GM19468 (cell line): ENCODE measurements around the gene DGKI.

Source experiments
- ATAC-seq: cut with Tn5 transposase; IDR thresholded peaks from one replicate; pipeline ENCODE4 v1.9.1; 2021; ENCODE audit warnings: mild to moderate bottlenecking, moderate library complexity, moderate number of reproducible peaks; ENCODE audit not compliant: unreplicated experiment; ENCODE audit errors: extremely low read depth

The DGKI gene

DNA sequence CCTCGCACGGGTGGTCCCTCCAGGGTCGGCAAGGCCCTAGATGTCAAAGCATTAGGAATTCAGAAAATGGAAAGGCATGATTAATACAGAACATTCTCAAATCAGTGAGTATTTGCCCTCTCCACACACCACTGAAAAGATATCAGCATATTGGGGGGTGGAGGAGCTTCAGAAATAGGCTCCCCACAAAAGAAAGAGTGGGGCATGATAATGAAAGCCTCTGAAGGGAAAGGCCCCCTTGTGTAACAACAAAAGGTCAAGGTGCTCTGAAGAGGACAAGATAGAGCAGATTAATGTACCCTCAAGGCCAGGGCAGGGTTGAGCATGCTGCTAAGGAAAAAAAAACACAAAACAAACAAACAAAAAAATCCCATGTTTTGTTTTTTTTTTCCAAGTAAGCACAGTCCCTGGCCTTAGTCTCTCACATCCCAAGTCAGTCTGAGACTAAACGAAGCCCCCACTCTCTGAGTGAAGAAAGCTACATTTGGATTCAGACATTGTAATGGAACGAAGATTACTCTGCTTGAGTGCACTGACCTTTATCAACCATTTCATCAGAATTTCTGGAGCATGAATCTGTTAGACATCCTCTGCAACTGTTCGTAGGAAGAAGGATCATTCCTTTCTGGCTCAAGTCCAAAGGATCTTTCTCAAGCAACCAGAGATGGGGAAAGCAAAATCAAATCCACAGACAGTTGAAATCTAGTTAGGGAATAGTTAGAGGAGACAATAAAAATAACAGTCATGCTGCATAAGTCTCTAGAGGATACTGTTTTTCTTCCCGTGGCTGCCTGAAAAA is 27.4 kb upstream of the DGKI start:
- no peak for ATAC-seq

DNA sequence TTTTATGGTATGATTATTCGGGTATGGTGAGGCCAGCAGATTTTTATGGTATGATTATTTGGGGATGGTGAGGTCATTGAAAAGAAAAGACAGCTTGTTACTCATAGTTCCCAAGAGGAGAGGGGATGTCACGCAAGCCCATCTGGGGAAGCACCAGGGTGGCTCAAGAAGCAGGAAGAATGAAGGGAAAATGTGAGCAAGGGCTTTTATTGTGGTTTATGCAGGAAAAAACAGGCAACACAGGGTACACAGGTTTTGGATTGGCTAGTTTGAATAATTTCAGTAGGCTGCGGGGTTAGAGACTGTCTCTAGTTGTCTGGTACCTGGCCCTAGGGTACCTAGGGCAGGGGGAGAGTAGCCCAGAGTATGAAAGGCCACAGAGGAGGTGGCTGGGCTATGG is 26.8 kb upstream of the DGKI start:
- ATAC-seq, result no peak

DNA sequence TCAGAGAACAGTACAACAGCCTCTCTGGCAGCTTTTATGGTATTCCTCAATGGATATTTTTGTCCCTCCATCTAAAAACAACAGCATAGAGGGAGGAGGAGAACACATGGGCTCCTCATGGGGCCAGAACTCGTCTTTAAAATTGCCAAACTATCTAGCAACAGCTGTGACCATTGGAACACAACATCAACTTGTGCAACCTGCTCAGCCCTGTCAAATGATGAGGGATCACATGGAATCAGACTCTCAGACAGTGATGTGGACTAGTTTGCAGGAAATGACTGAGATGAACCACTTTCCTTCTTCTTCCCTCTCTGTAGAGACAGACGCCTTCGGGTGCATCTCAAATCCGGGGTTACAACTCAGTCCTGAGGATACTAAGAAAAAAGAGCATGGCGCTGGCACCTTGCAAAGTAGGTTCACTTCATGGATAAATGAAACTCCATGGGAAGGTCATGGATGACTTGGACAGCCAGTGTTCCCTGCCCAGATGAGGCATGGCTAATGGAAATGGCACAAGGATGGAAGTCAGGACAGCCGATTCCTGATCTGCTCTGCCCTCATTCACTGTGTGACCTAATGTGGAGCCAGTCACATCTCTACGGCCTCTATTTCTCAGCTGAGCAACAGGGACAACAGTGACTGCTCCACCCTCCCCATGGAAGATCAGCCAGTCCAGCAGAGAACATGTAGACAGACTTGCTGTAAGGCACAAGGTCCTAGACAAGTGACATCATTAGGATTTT is 24.6 kb upstream of the DGKI start:
- ATAC-seq, result no peak

DNA sequence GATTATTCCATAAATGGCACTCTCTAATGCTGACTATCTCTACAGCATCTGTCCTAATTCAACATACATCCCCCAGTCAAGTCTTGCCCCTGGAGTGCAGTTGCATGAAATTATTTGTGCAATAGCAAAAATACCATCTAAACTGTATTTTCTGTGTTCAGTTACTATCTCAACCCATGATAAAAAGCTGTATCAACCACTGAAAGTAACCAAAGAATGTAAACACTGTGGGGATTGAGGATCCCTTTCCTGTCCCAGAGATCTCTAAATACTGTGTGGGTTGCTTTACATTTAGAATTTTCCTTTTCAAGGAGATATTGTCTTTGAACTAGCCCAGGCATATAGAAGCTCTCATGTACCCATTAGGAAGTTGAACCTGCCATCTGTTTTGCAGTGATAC is 23.9 kb upstream of the DGKI start:
- no peak for ATAC-seq

DNA sequence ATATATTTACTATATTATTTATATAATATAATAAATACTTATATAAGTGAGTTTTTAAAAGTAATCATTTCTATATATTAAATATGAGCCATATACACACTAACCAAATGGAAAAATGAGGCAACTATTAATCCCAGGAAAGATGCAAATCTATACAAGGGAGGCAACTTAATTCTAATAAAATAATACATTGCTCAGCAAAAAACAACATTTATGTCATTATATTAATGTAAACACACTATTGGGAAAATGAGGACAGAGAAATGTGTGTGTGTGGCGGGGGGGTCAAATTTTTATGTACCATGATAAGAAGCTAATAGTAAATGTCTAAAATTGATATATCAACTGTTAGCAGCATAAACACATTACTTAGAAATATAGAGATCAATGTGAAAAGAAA is 23.3 kb upstream of the DGKI start:
- no peak for ATAC-seq

DNA sequence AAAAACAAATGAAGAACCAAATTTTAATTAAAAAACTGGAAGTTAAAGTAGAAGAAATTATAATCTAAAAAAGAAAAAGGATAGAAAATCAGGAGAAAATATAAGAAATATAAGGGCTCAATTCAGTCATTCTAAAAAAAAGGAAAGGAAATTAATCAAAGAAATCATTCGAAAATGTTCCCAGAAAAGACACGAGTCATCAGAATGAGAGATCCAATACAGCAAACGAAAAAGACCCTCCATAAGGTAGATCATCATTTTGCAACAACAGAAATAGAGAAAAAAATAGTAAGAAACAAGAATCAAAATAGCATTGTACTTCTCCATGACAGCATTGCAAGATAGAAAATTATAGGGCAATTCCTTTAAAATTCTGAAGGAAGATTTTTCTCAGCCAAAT is 22.5 kb upstream of the DGKI start:
- ATAC-seq, result no peak

DNA sequence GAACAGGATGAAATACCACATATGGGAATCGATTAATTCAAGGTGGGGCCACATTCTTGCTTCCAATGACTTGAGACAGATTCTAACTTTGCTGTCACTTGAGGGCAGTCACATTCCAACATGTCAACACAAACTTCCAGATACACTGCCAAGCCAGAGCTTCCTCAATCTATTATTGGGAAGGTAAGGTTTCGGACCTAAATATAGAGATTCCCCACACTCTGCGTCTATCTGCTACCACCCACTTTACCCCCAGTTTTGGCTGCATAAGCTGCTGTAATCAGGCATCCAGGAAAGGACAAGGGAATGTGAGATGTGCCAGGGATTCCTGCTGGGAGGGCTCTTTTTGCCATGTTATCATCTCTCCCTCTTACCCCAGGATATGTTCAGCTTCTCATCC is 20.5 kb upstream of the DGKI start:
- no peak for ATAC-seq

DNA sequence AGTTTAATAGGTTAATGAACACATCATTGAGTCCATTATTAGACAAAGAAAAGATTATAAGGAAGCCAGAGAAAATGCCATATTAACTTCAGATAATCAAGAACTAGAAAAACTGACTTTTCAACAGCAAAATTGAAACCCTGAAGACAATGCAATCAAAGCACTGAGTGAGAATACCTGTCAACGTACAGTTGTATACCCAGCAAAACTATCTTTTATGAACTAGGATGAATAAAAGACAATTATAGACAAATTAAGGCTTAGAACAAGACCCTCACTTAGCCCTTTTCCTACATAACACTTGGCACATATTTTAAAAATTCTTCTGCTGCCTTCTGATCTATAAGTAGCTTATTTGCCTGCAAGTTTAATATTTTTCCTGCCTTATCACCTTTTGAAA is 19.0 kb upstream of the DGKI start:
- no peak for ATAC-seq

DNA sequence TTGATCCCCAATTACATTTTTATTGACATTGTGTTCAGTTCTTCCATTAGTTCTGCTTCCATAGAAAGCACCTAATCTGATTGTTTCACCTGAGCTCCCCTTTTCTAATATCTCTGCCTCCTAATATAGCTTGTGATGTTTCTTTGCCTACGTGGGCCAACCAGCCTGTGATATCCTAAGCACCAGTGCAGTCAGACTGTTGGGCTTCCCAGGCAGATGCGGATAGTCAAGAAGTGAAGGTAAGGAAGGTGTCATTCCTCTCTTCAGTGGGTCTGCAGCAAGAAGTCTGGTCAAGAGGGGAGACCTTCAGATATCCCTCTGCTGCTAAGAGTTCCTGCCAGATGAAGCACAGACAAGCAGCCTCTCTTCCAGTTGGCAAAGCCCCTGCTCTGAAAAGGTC is 16.2 kb upstream of the DGKI start:
- no peak for ATAC-seq

DNA sequence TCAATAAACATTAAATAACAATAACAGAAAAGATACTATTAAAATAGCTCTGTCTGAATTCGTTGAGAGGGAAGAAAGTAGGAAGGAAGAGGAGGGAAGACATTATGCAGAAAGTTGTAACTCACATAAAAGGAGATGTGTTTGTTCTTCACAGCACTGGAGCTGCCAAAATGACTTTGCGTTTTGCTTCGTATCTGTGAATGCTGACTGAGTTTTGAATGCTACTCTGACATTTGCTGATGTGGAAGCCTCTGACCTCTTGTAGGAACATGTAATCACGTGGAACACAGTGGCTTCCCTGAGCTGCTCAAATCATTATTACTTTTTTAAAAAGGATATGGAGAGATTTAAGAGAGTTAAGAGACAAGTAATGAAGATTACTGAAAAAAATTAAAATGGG is 15.6 kb upstream of the DGKI start:
- ATAC-seq, result no peak

DNA sequence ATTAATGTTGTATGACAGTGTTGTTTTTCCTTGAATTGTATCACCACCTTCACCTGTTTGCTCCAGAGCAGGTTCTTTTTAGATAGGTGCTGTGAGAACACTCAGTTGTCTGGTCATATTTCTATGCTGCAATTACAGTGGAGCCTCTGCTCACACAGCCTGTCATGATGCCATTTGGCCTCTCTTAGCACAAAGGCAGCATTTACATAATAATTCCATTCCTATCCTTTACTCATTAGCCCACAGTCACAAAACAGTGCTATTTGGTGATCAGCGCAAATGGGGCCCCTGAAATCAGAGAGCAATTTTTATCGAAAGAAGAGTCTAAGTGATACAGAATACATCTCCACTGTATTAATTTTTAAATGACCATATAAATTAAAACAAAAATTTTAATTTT is 13.8 kb upstream of the DGKI start:
- no peak for ATAC-seq

DNA sequence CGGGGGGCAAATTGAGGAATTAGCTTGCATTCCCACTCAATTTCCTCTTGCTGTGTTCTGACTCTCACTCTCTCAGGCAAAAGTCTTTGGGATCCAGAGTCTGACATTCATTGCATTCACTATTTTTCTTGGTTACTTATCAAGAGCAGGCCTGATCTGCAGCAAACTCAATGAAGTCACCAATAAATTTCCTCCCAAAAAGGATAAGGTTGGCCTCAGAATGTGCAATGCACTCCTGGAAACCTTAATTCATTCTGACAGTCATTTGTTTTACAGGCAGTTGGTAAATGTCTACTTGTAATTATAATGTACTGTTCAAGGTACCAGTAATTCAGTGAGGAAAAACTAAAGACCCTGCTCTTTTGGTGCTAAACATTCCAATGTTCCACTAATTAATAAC is 6.3 kb upstream of the DGKI start:
- ATAC-seq, result no peak

DNA sequence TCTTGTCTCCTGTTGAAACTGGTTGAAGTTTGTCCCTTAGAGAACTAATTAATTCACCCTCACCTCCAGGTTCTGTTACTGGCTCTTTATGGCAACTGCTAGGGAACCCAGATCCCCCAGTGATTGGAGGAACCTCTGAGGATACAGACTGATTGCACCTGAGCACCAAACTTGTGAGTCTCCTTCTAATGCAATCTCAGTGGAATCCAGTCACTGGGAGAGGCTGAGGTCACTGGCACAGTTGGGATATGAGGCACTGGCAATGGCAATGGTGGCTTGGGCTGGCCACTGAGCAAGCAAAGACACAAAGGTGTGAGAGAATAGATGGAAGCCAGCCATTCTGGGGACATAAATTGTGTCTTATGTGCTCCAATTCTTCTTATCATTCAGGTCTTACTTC is 5.3 kb upstream of the DGKI start:
- ATAC-seq, result no peak

DNA sequence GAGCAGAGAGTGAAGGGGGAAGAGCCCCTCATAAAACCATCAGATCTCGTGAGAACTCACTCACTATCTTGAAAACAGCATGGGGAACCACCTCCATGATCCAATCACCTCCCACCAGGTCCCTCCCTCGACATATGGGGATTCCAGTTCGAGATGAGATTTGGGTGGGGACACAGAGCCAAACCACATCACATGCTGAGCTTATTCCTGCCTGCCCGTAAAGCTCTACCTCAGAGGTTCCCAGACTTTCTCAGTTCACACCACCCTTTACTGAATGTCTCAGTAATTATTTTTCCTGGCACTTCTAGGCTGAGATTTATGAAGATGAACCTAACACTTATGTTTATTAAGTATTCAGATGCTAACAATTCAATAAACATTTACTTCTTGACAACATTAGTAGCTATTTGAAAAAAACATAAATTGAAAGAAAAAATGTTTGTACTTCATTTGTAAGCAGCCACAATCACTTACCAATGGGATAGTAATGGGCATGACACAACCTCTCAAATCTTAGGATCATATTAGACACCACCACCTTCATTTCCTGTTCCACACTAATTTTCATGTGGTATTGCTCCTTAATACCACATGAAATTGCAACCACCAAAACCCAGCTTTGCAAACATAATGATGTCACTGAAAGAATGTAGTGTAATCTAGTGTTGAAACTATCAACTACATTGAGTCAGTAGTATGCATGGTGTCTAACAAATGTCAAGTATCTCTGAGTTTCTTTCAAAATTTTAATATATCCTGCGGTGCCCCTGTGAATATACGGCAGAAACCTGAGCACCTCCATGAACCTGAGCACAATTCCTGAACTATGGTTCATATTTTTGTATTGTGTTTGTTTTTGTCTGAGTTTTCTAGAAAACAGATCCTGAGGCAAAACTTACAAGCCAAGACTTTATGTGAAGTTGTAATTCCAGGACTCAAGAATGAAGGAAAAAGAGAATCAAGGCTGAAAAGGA is 4.5 kb upstream of the DGKI start:
- no peak for ATAC-seq

DNA sequence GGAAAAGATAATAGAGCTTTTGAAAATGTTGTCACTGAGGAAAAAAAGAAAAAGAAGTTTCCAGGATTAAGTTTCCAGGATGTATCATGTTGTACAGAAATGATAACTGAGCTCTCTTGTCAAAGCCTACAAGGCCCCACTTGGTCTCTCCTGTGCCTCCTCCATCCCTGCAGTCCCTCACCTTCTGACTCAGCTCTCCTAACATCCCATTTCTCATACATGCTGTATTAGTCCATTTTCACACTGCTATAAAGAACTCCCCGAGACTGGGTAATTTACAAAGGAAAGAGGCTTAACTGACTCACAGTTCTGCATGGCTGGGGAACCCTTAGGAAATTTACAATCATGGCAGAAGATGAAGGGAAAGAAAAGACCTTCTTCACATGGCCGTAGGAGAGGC is 3.8 kb upstream of the DGKI start:
- ATAC-seq, result no peak

DNA sequence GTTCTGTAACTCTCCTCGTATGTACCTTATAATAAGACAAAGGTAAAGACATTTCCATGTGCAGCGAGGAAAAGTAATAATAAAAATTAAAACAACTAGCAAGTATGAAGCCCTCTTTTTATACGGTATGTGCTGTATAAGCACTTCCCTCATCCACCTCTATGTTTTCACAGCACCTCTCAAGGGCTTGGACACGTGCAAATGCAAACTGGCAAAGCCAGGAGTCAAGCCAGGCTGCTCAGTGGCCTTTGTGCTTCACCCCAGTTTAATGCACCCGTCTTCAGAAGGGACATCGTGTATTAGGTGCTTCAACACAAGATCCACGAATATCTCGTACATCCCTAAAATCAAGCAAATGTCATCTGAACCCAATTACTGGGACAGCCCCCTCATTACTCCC is 1.3 kb upstream of the DGKI start:
- ATAC-seq, result no peak

DNA sequence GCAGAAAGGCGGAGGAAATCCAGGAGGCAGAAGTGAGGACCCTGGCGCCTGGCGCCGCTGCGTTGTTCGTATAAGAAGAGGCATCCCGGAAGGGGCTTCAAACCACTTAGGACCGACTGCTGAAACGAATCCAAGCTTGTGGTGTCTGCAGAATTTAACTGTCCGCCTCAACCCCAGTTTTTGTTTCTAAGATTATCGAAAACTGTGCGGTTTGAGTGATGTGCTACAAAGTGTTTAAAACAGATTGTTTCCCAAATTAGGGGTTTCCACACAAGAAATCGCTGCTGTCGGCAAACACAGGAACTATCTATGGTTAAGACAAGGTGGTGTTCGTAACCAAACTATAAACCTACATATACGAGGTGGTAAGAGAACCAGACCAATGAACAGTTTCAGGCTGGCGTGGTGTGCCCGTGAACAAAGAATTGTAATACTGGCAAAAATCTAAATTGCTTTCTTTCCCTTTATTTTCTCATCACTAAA is 835 bp upstream of the DGKI start:
- no peak for ATAC-seq

DNA sequence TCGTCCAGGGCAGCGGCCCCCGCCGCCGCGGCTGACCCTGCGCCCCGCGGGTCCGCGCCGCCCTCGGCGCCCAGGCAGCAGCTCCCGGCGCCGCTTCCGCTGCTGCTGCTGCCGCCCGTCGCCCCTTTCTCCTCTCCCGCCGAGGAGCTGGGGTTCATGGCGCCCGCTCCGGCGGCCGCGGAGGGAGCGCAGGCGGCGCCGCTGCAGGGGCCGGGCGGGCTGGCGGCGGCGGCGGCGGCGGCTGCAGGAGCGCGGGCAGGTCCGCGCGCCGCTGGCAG is 286 bp downstream of the DGKI start:
- no peak for ATAC-seq

DNA sequence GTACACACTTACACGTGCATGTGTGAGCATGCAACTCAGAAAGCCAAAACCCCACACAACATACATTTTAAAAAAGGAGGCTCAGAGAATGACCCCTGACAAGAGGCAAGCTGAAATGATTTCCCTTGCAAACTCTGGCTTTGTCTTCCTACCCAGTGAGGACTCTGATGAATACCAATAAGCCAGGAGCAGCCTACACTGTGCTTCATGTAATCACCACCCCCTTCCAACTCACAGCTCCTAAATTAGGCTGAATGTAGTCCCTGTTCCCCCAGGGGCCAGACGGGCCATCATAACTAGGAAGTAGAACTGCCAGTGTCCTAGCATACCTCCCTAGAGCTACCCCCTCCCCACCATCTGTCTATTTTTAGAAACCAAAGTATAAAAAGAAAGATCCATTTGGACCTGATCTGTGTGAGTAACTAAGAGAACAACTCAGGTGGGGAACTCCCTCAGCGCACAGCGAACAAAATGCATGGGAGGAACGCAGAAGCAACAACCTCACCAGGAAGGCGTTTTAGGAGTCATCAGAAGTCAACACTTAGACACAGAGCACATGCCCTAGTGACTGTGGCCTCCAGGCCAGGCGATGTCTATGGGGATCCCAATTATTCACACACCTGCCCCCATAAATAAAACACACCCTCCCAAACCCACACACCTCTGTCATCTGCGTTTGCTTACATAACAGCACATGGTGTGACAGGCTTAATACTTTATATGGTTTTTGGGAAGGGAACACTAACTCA is 1.9 kb downstream of the DGKI start:
- no peak for ATAC-seq
